GM12865 (cell line): ENCODE data around the gene BIN1.

Experiments
- DNase-seq: peaks from one replicate; pipeline ENCODE4 v3.0.0; 2010; ENCODE audit warnings: low read depth
- H3K4me3 ChIP-seq: 2 replicates; pipeline ENCODE4 v1.5.1; 2011; ENCODE audit warnings: mild to moderate bottlenecking, low read depth, low read length, control low read depth
- CTCF ChIP-seq: IDR thresholded peaks from 2 replicates; pipeline ENCODE4 v1.5.1; 2011; ENCODE audit warnings: low read length, control low read depth, low read depth, inconsistent platforms; ENCODE audit not compliant: insufficient read depth; ENCODE audit errors: missing control alignments

The BIN1 gene

GRCh38 chr2:127065299-127065939, 41.5 kb downstream of the BIN1 start:
- DNase-seq = no peak
- H3K4me3 ChIP-seq = no peak overlapping the region
- TF ChIP-seq CTCF = no peak

GRCh38 chr2:127064642-127065250, 42.2 kb downstream of the BIN1 start:
- no peak overlapping the region for H3K4me3 ChIP-seq
- no peak for TF ChIP-seq CTCF
- peak; percentile 80 for DNase-seq

- H3K4me3 ChIP-seq = no peak overlapping the region
- TF ChIP-seq CTCF = no peak
- DNase-seq = no peak
Measured at GRCh38 chr2:127063701-127064590, 43.0 kb downstream of the BIN1 start.

- H3K4me3 ChIP-seq = no peak overlapping the region
- no peak for DNase-seq
- TF ChIP-seq CTCF = no peak
Measured at GRCh38 chr2:127061375-127062273, 45.3 kb downstream of the BIN1 start.

- no peak for TF ChIP-seq CTCF
- no peak overlapping the region for H3K4me3 ChIP-seq
- no peak for DNase-seq
Measured at GRCh38 chr2:127060264-127060945, 46.5 kb downstream of the BIN1 start.

GRCh38 chr2:127059559-127059958, 47.4 kb downstream of the BIN1 start:
- no peak for TF ChIP-seq CTCF
- no peak overlapping the region for H3K4me3 ChIP-seq
- DNase-seq = no peak
